Progenitor cell of endocrine pancreas (in vitro differentiated cells): ENCODE results near the gene PON2. TPM values are rescaled to one million over a fixed set of nuclear protein-coding genes. Genes with fewer than 3 reads are reported as not detected.

Source experiments
- DNase-seq: peaks from one replicate; pipeline ENCODE4 v3.0.0; 2021; ENCODE audit warnings: low spot score; ENCODE audit not compliant: unreplicated experiment
- H3K27ac Mint-ChIP-seq: 2 replicates; pipeline ENCODE4 v1.8.0; 2021; ENCODE audit warnings: mild to moderate bottlenecking, moderate library complexity, mixed read lengths
- H3K27me3 Mint-ChIP-seq: 2 replicates; pipeline ENCODE4 v1.8.0; 2021; ENCODE audit warnings: mixed read lengths
- H3K36me3 Mint-ChIP-seq: 2 replicates; pipeline ENCODE4 v1.8.0; 2022; ENCODE audit warnings: mixed read lengths; ENCODE audit not compliant: insufficient read depth
- H3K4me1 Mint-ChIP-seq: 2 replicates; pipeline ENCODE4 v1.8.0; 2021; ENCODE audit warnings: low read depth, mixed read lengths
- H3K4me3 Mint-ChIP-seq: 2 replicates; pipeline ENCODE4 v1.8.0; 2021; ENCODE audit warnings: low read depth, mild to moderate bottlenecking, moderate library complexity, mixed read lengths
- H3K9me3 Mint-ChIP-seq: 2 replicates; pipeline ENCODE4 v1.8.0; 2021; ENCODE audit warnings: low read depth, mixed read lengths
- CTCF ChIP-seq: fragments of 200-600 bp; sonication (generic); IDR thresholded peaks from one replicate; pipeline ENCODE4 v1.5.0; 2021; ENCODE audit warnings: antibody characterized with exemption, mild to moderate bottlenecking; ENCODE audit not compliant: unreplicated experiment
- long read RNA-seq: library from polyadenylated mRNA; unstranded; transcript quantifications from one replicate; pipeline ENCODE4 v2.0.0, GENCODE V29; 2020
- total RNA-seq: library from RNA; stranded (reverse); gene quantifications from 2 replicates; pipeline ENCODE4 v1.2.1, GENCODE V29; 2021

PON2 gene
- 145 and 157 TPM in 2 replicates for total RNA-seq
- long read RNA-seq, transcript PON2-202 (9 exons, 1,726 nt): minor isoform, 13 of 275 reads
- long read RNA-seq, transcript PON2-218 (9 exons, 1,653 nt): major isoform, 178 of 275 reads
- long read RNA-seq, transcript PON2-215 (3 exons, 579 nt): minor isoform, 40 of 275 reads
- long read RNA-seq, partial matches to known transcripts: 11 of 275 reads
- long read RNA-seq, other reads (novel, unspliced or antisense): 32 of 275 reads

DNA sequence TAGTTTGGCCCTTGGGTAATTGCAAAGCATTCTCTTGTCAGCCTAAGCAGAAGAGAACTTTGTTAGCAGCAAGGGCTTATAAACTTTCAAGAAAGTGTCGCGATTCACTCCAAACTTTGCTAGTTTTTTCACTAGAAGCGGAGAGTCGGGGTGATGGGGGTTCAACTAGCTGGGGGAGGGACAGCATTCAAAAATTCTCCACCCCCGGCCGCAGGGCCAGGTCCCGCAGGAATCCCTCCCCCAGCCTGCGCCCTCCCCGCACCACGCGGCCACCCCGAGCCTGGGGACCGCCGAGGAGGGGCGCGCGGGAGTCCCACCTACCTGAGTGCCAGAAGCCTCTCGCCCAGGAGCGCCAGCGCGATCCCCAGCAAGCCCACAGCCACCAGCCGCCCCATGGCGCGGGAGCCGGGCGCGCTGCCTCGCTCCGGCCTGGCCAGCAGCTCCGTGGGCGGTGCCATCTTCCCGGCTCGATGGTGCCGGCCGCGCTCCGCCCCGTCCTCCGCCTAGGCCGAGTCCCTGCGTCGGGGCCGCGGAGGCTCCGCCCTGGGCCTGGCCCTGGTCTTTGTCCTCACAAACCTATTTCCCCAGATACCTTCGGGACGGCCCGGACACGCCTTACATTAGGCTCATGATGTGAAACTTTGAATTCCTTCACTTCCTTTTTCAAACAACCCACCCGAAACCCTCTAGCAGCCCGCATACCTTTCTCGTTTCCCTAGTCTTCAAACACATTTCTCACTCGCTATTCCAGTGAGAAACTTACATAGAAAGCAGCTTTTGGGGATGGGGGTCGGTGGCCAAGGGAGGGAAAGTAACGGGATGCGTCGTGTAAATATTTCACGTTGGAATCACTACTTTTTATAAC, at the start of gene PON2:
Gene PON2 (minus strand): TSS at position 472 of the 865 bp plus-strand sequence. CDS start 77 bp downstream, at position 395.
- Mint-ChIP-seq H3K27me3 (no peaks in the 10 kb centered on the region), H3K9me3 (no peaks in the 10 kb centered on the region), H3K4me3 (peak within 1 kb of the TSS; percentile 84), H3K36me3 (peaks cover 12% of the 10 kb centered on the region), H3K27ac (peak within 1 kb of the TSS; percentile 99), H3K4me1 (peaks cover 19% of the 10 kb centered on the region)
- TF ChIP-seq CTCF: no peak
- peak; percentile 68 for DNase-seq

- Mint-ChIP-seq H3K36me3 (no peaks in the 10 kb centered on the region), H3K27ac (no peak overlapping the region), H3K4me3 (no peak overlapping the region), H3K4me1 (peaks cover 16% of the 10 kb centered on the region), H3K9me3 (no peaks in the 10 kb centered on the region), H3K27me3 (no peaks in the 10 kb centered on the region)
- no peak for DNase-seq
- TF ChIP-seq CTCF: no peak
Observed at GRCh38 chr7:95482424-95482823, 47.6 kb upstream of the PON2 start.

DNA sequence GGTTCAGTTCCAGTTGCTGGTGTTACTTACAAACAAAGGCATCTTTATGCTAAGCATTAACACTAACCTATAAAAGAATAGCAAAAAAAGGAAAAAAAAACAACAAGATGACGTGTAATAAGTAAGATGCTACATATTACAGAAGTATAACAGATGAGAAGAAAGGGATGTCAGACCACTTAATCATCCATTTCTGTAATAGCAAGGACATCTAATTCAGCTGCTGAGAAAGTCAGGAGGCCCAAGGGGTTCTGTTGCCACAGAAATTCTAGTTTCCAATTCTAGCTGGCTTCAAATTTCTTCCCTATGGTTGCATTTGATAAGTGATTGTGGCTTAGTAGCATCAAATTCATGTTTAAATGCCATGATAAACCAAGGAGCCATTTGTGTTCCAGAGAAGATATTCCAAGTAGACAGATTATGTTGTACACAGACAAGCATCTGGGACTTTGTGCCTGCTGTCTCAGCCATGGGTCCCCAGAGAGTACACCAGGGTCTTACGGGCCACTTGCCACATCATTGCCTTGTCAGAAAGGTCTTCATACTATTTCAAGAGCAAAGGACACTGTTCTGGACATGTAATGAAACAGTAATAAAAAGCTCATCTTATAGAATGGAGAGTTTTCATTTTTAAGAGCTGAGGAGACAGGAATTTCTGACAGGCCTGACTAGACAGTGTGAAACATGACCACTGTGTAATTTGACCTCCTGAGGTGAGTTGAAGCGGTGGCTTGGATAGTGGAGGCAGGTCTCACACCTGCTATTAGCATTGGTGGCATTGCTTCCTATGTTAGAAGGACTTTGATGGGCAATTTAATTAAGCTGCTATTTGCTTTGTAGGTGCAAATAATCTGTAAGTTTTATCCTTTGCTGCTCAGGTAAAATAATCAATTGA, 46.7 kb upstream of the PON2 start:
- no peaks in the 10 kb centered on the region for H3K27me3 Mint-ChIP-seq
- no peak for TF ChIP-seq CTCF
- no peak overlapping the region for H3K4me3 Mint-ChIP-seq
- no peaks in the 10 kb centered on the region for H3K9me3 Mint-ChIP-seq
- H3K4me1 Mint-ChIP-seq: peaks cover 20% of the 10 kb centered on the region
- no peaks in the 10 kb centered on the region for H3K36me3 Mint-ChIP-seq
- no peak for DNase-seq
- H3K27ac Mint-ChIP-seq: no peak overlapping the region

- no peaks in the 10 kb centered on the region for H3K36me3 Mint-ChIP-seq
- H3K4me3 Mint-ChIP-seq: no peak overlapping the region
- H3K27me3 Mint-ChIP-seq: no peaks in the 10 kb centered on the region
- no peak overlapping the region for H3K27ac Mint-ChIP-seq
- no peak for TF ChIP-seq CTCF
- H3K9me3 Mint-ChIP-seq: no peaks in the 10 kb centered on the region
- H3K4me1 Mint-ChIP-seq: peaks cover 25% of the 10 kb centered on the region
- no peak for DNase-seq
Observed at GRCh38 chr7:95479992-95480624, 45.3 kb upstream of the PON2 start.
